NCI-H128 (cell line): ENCODE measurements around the gene VAMP2.

ENCODE experiments used
- DNase-seq: peaks from one replicate; lab custom pipeline; 2025; ENCODE audit not compliant: unreplicated experiment; lab: John Stamatoyannopoulos, UW

The VAMP2 gene

GRCh38 chr17:8143581-8144400 lies 19.0 kb downstream of the VAMP2 start:
- no peak for DNase-seq

DNA sequence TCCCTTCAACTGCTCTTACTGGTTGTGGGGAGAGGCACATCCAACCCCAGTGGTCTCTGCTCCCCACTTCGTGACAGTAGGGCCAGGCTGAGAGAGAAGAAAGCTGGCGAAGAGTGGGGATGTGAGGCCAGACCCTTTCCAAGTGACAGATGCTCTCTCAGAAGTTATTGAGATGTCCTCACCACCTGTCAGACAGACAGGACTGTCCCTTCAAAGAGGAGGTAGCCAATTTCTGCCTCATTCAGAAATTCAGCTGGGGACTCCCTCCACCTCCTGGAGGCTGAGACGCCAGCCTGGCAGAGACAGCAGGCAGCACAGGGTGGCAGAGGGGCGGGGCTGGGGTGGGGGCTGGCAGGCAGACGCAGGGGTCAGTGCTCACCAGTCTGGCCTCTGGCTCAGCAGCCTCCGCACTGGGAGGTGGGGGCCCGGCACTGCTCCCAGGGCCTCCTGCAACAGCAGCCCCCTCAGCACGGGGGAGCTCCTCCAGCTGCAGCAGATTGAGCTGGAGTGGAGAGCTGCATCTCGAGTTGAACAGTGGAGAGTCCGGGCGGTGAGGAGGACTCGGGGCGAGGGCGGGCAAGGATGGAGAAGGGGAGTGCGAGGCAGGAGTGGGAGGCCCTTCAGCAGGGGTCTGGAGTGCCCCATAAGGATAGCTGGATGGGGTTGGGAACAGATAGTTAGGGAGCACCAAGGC lies 19.7 kb downstream of the VAMP2 start:
- no peak for DNase-seq

GRCh38 chr17:8142158-8142886 lies 20.4 kb downstream of the VAMP2 start:
- DNase-seq: no peak

- DNase-seq: no peak
These were observed 21.0 kb downstream of the VAMP2 start for GRCh38 chr17:8141741-8142140.

GRCh38 chr17:8141045-8141444 lies 21.7 kb downstream of the VAMP2 start:
- DNase-seq: no peak

GRCh38 chr17:8140065-8141029 lies 22.4 kb downstream of the VAMP2 start:
- no peak for DNase-seq

- peak; percentile 82 for DNase-seq
These were observed 23.9 kb downstream of the VAMP2 start for GRCh38 chr17:8138672-8139371.

- DNase-seq: no peak
These were observed 24.4 kb downstream of the VAMP2 start for GRCh38 chr17:8138374-8138671.

DNA sequence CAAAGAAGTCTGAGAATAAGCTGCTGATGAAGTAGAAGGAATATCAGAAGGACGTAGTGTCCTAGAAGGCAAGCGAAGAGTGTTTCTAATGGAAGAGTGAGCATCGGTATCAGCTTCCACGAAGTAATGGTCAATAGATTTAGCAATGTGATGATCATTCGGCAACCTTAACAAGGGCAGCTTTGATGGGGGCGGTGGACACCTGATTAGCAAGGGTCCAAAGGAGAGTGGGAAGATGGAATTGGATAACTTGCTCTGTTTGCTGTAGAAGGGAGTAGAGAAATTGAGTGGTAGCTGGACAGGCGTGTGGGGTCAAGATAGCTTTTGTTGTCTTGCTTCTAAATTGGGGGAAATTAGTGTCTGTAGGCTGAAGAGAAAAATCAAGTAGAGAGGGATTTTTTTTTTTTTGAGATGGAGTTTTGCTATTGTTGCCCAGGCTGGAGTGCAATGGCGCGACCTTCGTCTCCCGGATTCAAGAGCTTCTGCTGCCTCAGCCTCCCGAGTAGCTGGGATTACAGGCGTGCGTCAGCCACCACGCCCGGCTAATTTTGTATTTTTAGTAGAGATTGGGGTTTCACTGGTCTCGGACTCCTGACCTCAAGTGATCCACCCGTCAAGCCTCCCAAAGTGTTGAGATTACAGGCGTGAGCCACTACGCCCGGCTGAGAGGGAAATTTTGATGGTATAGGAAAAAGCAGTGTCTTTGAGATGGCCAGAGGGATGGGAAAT lies 24.9 kb downstream of the VAMP2 start:
- no peak for DNase-seq

- DNase-seq: no peak
These were observed 28.8 kb downstream of the VAMP2 start for GRCh38 chr17:8133941-8134340.

DNA sequence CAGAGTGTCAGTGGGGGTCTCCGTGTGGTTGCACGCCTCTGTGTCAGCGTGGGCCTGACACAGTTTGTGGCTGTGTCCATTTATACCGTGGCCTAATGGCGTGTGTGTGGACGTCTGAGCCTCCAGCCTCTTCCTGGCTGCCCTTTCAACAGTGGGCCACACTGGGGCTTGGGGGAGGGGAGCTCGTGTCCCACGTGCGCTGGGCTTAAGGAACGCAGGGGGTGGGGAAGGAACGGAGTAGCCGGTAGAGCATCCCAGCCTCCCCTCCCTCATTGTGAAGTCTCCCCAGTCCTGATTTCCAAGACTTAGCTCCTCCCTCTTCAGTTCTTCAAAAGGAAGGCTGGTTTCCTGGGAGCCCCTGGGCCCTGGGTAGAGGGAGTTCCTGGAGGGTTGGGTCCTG lies 29.3 kb downstream of the VAMP2 start:
- no peak for DNase-seq

GRCh38 chr17:8131844-8132441 lies 30.8 kb downstream of the VAMP2 start:
- no peak for DNase-seq

- DNase-seq: no peak
These were observed 34.5 kb downstream of the VAMP2 start for GRCh38 chr17:8128125-8128784.

- no peak for DNase-seq
These were observed 36.2 kb downstream of the VAMP2 start for GRCh38 chr17:8126491-8127066.

DNA sequence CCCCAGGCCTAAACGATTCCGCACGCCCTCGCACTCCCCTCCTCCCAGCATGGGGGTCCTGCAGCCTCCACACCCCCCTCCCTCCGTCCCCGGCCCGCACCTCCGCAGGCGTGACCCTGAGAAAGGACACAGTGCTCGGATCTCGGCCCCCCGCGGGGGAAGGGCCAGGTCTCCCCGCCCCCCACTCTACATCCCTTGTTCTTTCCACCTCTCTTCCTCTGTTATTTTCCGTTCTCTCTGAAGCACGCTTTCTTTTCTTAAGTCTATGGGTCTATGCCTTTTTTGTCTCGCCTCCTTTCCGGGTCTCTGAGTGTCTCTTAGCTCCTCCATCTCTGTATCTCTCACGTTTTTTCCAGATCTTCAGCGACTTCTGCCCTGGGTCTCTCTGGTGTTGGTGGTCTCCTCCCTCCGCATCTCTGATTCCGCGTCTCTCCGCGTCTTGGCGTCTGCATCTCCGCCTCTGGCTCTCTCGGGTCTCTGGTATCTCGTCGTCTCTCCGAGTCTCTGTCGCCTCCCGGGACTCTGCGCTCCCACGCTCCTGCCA lies 36.7 kb downstream of the VAMP2 start:
- no peak for DNase-seq

- peak; percentile 62 for DNase-seq
These were observed 37.4 kb downstream of the VAMP2 start for GRCh38 chr17:8125154-8125946.
